ENCODE measurements around the gene UBE2H. TPM values are rescaled to one million over a fixed set of nuclear protein-coding genes. Genes with fewer than 3 reads are reported as not detected.

The UBE2H gene
- total and polyA plus RNA-seq, 2 of the 4 experiments (the other 2 are of a cell fraction), result 34.6 to 49.4 TPM

GRCh38 chr7:129783584-129783919, 169.2 kb downstream of the UBE2H start:
- TF ChIP-seq MAFK (IDR thresholded peaks at IDR 0.05; ENCODE audit: low read depth, low read length) (no peak), MAZ (IDR thresholded peaks at IDR 0.05; ENCODE audit: borderline replicate concordance, low read depth, low read length) (no peak), CHD1 (IDR thresholded peaks at IDR 0.05; ENCODE audit: low read depth, low read length) (no peak), NFE2L2 (IDR thresholded peaks at IDR 0.05; ENCODE audit: low read depth, low read length) (no peak), POLR2A (IDR thresholded peaks at IDR 0.05; ENCODE audit: low read depth, low read length) (no peak), CTCF (conservative IDR thresholded peaks at IDR 0.05; ENCODE audit: low read depth, low read length) (no peak), USF2 (IDR thresholded peaks at IDR 0.05; ENCODE audit: low read depth, low read length) (no peak), RFX5 (IDR thresholded peaks at IDR 0.05; ENCODE audit: low read depth, low read length) (no peak), MXI1 (IDR thresholded peaks at IDR 0.05; ENCODE audit: borderline replicate concordance, low read depth, low read length) (no peak), FOS (IDR thresholded peaks at IDR 0.05; ENCODE audit: low read depth, low read length) (no peak), SMC3 (IDR thresholded peaks at IDR 0.05; ENCODE audit: low read depth, low read length) (no peak), RAD21 (IDR thresholded peaks at IDR 0.05; ENCODE audit: low read length) (no peak), CEBPB (IDR thresholded peaks at IDR 0.05; ENCODE audit: low read depth, low read length) (no peak), BHLHE40 (IDR thresholded peaks at IDR 0.05; ENCODE audit: low read depth, low read length) (no peak)
- TF ChIP-seq, protein P1, sequence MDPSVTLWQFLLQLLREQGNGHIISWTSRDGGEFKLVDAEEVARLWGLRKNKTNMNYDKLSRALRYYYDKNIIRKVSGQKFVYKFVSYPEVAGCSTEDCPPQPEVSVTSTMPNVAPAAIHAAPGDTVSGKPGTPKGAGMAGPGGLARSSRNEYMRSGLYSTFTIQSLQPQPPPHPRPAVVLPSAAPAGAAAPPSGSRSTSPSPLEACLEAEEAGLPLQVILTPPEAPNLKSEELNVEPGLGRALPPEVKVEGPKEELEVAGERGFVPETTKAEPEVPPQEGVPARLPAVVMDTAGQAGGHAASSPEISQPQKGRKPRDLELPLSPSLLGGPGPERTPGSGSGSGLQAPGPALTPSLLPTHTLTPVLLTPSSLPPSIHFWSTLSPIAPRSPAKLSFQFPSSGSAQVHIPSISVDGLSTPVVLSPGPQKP (IDR thresholded peaks at IDR 0.05; ENCODE audit: borderline replicate concordance, low read depth, low read length), result no peak
- Histone ChIP-seq H3K23ac (ENCODE audit: low read depth, low read length) (no peak overlapping the region), H3K27me3 (ENCODE audit: control insufficient read depth, insufficient read depth, low read length) (peaks cover 93% of the 10 kb centered on the region), H2AFZ (replicated peaks; ENCODE audit: low read length, poor library complexity) (no peak overlapping the region), H3K9me3 (ENCODE audit: control insufficient read depth, insufficient read depth, low read length) (peaks cover 9% of the 10 kb centered on the region), H2AK9ac (replicated peaks; ENCODE audit: low read depth, low read length, poor library complexity) (no peak overlapping the region), H3K4me2 (ENCODE audit: low read depth, low read length) (no peak overlapping the region), H4K91ac (ENCODE audit: insufficient read depth, low read depth, low read length) (no peak overlapping the region), H2BK15ac (ENCODE audit: low read depth, low read length) (no peak overlapping the region), H2BK5ac (ENCODE audit: low read depth, low read length, poor library complexity, severe bottlenecking) (no peak overlapping the region), H4K5ac (ENCODE audit: low read depth, low read length) (no peak overlapping the region), H3K79me1 (ENCODE audit: low read depth in 1 of 2, low read length in 2 of 2) (no peaks in the 10 kb centered on the region), H4K20me1 (ENCODE audit: insufficient read depth, low read length) (peaks cover 35% of the 10 kb centered on the region), H3K4me1 (ENCODE audit: control insufficient read depth, insufficient read depth, low read length) (peaks cover 2% of the 10 kb centered on the region; the same call in 1 of the 2 replicates), H2AK5ac (ENCODE audit: low read depth, low read length) (no peak overlapping the region), H3K36me3 (ENCODE audit: control insufficient read depth, insufficient read depth, low read length) (no peaks in the 10 kb centered on the region), H3K27ac (ENCODE audit: insufficient read depth, low read length) (no peak overlapping the region), H4K8ac (ENCODE audit: low read depth in 2 of 2, low read length in 2 of 2) (no peak overlapping the region), H3K14ac (replicated peaks; ENCODE audit: low read depth, low read length) (no peak overlapping the region), H2BK120ac (ENCODE audit: low read depth, low read length) (no peak overlapping the region), H2BK20ac (ENCODE audit: low read depth, low read length) (no peak overlapping the region), H3K56ac (ENCODE audit: extremely low read depth, insufficient read depth, low read length) (no peak overlapping the region), H3K4ac (ENCODE audit: low read depth, low read length) (no peak overlapping the region), H3K18ac (ENCODE audit: low read depth, low read length) (no peak overlapping the region), H3K9ac (ENCODE audit: low read depth, low read length) (no peak overlapping the region), H3K9me1 (ENCODE audit: insufficient read depth, low read length) (no peaks in the 10 kb centered on the region), H3K4me3 (ENCODE audit: insufficient read depth, low read depth, low read length) (no peak overlapping the region)
- ATAC-seq (ENCODE audit: low read depth), result no peak
- DNase-seq, result no peak
- intact Hi-C loops (cut with micrococcal nuclease), result no loop called here
- ChIA-PET POLR2A (ENCODE audit: unreplicated experiment) (no interaction called here), CTCF (no interaction called here)
- dilution Hi-C loops (cut with HindIII; ENCODE audit: low sequenced_read_pairs, unreplicated experiment), result no loop called here
- no TSS peak for BruUV-seq (replicated peaks)
- in situ Hi-C loops (cut with MboI; ENCODE audit: low sequenced_read_pairs), result no loop called here
- 0% methylated on average over 2 of the region's 10 CpGs; no CpG with 5 or more reads in 1 of the 2 experiments for WGBS, 2 experiments (ENCODE audit: extremely low coverage in 2 of 2, insufficient read length in 1 of 2)

Measured in IMR-90 (cell line).